GM18505 (cell line): ENCODE measurements around the gene DHDDS.
"Not testable (repeated sequence)": the region's sequence is repeated elsewhere in the genome, so short reads cannot be mapped to it uniquely, and the experiment has no call there.

Experiments used
- ATAC-seq: cut with Tn5 transposase; IDR thresholded peaks from one replicate; pipeline ENCODE4 v1.9.1; 2021; ENCODE audit not compliant: unreplicated experiment
- POLR2A ChIP-seq: IDR thresholded peaks from 4 replicates; pipeline ENCODE4 v1.6.1; 2011; ENCODE audit warnings: borderline replicate concordance; ENCODE audit not compliant: insufficient read depth, insufficient read length; ENCODE audit errors: extremely low read depth

The DHDDS gene

DNA sequence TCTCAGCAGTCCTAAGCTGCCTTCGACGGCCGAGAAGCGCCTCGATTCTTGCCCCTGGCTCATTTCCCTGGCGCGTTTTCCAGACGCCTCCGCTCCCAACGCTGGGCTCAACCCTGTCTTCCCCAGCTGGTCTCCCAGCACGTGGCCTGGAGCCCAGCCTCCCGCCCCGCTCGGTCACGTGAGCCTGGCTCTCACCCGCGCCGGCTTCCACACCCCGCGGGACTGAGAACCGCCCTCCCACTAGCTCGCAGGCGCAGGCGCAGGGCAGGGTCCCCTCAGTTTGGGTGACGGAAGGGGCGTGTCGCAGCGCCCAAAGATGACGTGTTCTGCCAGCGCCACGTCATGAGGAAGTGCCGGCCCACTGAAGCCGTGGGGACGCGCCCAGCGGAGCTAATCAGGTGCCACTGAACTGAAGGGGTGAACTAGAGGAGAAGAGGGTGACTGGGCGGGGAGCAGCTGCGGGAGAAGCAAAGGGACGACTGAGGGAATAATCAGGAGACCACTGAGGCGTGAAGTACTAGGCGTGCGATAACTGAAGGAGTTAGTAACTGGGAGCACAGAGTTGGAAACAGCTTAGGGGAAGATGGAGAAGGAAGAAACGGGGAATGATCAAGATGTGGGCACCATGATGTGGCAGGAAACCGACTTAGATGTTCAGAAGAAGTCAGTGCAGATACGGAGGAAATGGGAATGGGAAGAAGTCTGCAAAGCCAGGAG is at the start of gene DHDDS:
DHDDS (plus strand) TSS at position 343 of the 717 bp plus-strand sequence. CDS start 625 bp downstream, outside the sequence.
- ATAC-seq: peak; percentile 92
- TF ChIP-seq POLR2A: peak; percentile 91

- TF ChIP-seq POLR2A: no peak
- no peak for ATAC-seq
Observed at GRCh38 chr1:26384076-26384475, 48.0 kb upstream of the DHDDS start.

GRCh38 chr1:26385063-26385462 is 47.1 kb upstream of the DHDDS start:
- ATAC-seq: not testable (repeated sequence)

GRCh38 chr1:26387447-26387846 is 44.7 kb upstream of the DHDDS start:
- no peak for ATAC-seq
- TF ChIP-seq POLR2A: no peak

DNA sequence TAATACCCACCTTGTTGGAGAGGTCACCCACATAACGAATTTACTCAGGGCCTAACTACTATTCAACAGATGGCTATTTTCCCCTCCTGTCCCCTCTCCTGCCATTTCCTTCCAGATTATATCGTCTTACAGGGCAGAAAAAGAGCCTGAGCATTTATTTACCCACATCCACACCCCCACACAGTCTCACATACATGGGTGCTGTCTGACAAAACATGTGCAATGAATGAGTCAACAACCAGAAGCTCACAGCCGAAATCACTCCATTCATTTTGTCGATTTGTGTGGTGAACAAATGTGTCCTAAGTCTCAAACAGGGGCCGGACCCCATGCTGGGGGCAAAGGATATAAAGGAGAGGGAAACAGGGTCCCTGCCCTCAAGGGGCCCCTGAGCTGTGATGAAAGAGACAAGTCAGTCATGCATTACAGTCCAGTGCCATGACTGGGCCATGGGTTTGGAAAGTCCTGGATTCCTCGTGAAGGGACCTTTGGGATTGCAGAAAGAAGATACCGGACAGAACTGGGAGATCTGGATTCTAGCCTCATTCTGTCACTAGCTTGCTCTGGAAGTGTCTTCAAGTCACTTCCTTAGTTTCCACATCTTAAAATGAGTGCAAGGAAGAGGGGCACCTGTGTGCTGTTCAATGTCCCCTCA is 43.2 kb upstream of the DHDDS start:
- no peak for TF ChIP-seq POLR2A
- no peak for ATAC-seq

- ATAC-seq: no peak
- no peak for TF ChIP-seq POLR2A
Observed at GRCh38 chr1:26389604-26390247, 42.4 kb upstream of the DHDDS start.

GRCh38 chr1:26391450-26391849 is 40.7 kb upstream of the DHDDS start:
- ATAC-seq: no peak
- no peak for TF ChIP-seq POLR2A

GRCh38 chr1:26395754-26396153 is 36.4 kb upstream of the DHDDS start:
- ATAC-seq: no peak
- TF ChIP-seq POLR2A: no peak

GRCh38 chr1:26399034-26399433 is 33.1 kb upstream of the DHDDS start:
- ATAC-seq: no peak
- no peak for TF ChIP-seq POLR2A

DNA sequence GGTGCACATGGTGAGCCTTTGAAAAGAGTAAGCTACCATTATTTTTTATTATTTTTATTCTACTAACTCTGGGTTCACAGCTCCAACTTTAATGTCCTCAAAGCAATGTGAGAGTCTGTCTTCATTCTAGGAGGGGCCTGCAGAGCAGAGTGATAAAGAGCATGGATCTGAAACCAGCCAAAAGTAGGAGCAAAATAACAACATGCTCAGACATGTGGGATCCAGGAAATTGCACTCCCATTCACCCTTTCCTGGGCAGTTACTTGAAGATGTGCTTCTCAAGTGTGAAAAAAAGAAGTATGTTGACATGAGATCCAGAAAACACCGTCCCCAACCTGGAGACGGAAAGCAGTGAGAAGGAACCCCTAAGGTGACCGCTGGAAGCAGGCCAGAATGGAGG is 30.2 kb upstream of the DHDDS start:
- TF ChIP-seq POLR2A: no peak
- ATAC-seq: no peak

GRCh38 chr1:26403656-26404055 is 28.5 kb upstream of the DHDDS start:
- no peak for ATAC-seq

DNA sequence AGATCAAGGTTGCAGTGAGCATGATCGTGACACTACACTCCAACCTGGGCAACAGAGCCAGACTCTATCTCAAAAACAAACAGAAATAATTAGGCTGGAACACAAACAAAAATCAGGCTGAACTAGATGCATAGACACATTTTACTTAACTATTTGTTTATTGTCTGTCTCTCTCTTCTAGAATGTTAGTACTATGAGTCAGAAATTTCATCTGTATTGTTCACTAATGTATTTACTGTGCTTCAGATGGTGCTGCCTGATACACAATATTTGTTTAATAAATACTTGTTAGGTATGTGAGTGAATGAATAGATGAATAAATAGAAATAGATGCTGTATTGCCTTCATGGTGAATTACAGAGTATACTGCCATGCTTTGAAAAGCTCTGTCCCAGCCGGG is 27.5 kb upstream of the DHDDS start:
- no peak for TF ChIP-seq POLR2A
- no peak for ATAC-seq

More at GRCh38 chr1:26403656-26404055, 28.5 kb upstream of the DHDDS start:
- TF ChIP-seq POLR2A: no peak

- TF ChIP-seq POLR2A: no peak
- ATAC-seq: no peak
Observed at GRCh38 chr1:26405281-26405915, 26.7 kb upstream of the DHDDS start.

DNA sequence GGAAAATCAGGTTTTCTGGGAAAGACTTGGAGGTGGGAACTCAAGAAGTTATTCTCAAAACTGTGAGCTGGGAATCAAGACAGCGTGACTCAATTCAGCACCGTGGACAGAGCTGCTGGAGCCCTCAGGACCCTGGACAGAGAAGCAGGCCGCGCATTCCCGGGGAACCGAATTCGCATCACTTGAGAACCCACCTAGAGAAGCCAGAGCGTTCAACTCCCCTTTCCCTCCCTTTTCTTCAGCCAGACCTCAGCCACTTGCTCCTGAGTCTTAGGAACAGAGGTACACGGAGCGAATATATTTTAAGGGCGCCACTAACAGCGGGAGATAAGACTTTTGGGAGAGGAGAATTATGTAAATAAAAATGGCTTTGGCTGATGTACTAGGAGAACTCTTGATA is 23.5 kb upstream of the DHDDS start:
- ATAC-seq: no peak
- no peak for TF ChIP-seq POLR2A

DNA sequence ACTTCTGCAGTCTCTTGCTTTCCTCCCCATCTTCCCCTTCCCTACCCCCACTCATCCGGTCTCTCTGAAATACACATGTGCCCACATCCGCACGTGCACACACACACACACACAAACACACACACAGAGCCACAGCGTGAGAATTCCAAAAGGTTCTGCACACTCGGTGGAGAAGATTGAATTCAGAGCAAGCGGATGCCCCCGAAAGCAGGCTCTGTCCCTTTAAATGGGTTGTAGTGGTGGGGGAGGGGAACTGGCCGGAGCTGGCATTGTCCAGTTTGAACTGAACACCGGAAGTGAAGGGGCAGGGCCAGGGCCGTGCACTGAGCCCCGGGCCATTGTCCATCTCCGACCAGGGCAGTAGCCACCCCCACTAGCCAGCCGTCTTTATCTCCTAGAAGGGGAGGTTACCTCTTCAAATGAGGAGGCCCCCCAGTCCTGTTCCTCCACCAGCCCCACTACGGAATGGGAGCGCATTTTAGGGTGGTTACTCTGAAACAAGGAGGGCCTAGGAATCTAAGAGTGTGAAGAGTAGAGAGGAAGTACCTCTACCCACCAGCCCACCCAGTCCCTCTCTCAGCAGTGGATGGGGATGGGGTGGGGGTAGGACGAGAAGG is 22.8 kb upstream of the DHDDS start:
- no peak for TF ChIP-seq POLR2A
- no peak for ATAC-seq
